ENCODE measurements around the gene TXNRD2.
A peak's percentile ranks its signal among the peaks of the same experiment; 100 is the strongest.
"Not testable (repeated sequence)": the region's sequence is repeated elsewhere in the genome, so short reads cannot be mapped to it uniquely, and the experiment has no call there.

Gene TXNRD2

DNA sequence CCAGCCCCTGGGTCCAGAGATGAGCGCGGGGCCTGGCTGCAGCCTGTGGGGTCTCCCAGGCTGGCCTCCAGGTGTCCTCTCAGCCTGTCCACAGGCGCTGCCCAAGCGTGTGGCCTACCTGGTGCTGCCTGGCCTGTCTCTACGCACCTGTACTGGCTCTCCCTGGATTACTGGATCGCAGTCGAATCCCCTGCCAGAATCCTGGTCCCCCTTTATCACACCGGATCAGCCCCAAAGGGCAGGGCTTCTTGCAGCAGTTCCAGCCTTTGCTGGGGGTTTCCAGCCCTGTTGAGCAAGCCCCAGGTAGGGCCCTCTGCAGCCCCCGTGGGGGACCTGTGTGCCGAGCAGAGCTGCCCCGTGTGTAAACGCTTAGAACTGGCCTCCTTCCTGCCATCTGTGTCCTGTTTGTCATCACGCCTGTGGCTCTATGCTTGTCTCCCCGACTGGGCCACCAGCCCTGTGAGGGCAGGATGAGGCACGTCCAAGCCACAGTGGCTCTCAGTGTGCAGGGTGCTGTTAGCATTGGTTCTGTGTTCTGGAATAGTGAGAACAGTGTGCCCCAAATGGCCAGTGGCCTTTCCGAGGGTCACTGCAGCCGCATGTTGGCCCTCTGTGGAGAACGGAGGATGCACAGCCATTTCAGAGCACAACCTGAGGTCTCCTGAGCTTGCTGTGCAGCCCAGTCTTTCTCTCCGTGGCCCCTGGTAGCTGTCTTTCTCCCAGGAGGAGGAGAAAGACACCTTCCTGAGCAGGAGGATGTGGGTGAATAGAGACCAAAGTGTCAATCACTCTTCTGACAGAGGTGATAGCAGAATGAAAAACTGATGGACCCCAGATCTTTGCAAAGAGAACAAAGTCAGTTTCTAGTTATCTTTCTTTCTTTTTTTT, 13.9 kb upstream of the TXNRD2 start:
- FAIRE-seq (no peak), DNase-seq (ENCODE audit: insufficient read length) (peak; percentile 10)
- no peak for TF ChIP-seq POLR2AphosphoS5 (IDR thresholded peaks at IDR 0.05; ENCODE audit: low read depth, low read length)
- no peak for TF ChIP-seq TAF1 (IDR thresholded peaks at IDR 0.05; ENCODE audit: borderline replicate concordance, low read depth, low read length)
- TF ChIP-seq POLR2A (IDR thresholded peaks at IDR 0.05; ENCODE audit: low read depth, low read length), result no peak

- DNase-seq (ENCODE audit: insufficient read length) (no peak), FAIRE-seq (no peak)
- TF ChIP-seq TAF1 (IDR thresholded peaks at IDR 0.05; ENCODE audit: borderline replicate concordance, low read depth, low read length) (no peak), POLR2A (IDR thresholded peaks at IDR 0.05; ENCODE audit: low read depth, low read length) (no peak), POLR2AphosphoS5 (IDR thresholded peaks at IDR 0.05; ENCODE audit: low read depth, low read length) (no peak)
These were observed 9.7 kb upstream of the TXNRD2 start for GRCh38 chr22:19951346-19951745.

GRCh38 chr22:19948057-19948760, 6.6 kb upstream of the TXNRD2 start:
- TF ChIP-seq POLR2A (IDR thresholded peaks at IDR 0.05; ENCODE audit: low read depth, low read length) (no peak), TAF1 (IDR thresholded peaks at IDR 0.05; ENCODE audit: borderline replicate concordance, low read depth, low read length) (no peak), POLR2AphosphoS5 (IDR thresholded peaks at IDR 0.05; ENCODE audit: low read depth, low read length) (no peak)
- FAIRE-seq, result no peak
- no peak for DNase-seq (ENCODE audit: insufficient read length)

- no peak for DNase-seq (ENCODE audit: insufficient read length)
- no peak for FAIRE-seq
- TF ChIP-seq POLR2A (IDR thresholded peaks at IDR 0.05; ENCODE audit: low read depth, low read length), result no peak
- no peak for TF ChIP-seq POLR2AphosphoS5 (IDR thresholded peaks at IDR 0.05; ENCODE audit: low read depth, low read length)
- no peak for TF ChIP-seq TAF1 (IDR thresholded peaks at IDR 0.05; ENCODE audit: borderline replicate concordance, low read depth, low read length)
These were observed 1.7 kb upstream of the TXNRD2 start for GRCh38 chr22:19943082-19944026.

- FAIRE-seq (no peak), DNase-seq (ENCODE audit: insufficient read length) (no peak)
- no peak for TF ChIP-seq POLR2AphosphoS5 (IDR thresholded peaks at IDR 0.05; ENCODE audit: low read depth, low read length)
- TF ChIP-seq TAF1 (IDR thresholded peaks at IDR 0.05; ENCODE audit: borderline replicate concordance, low read depth, low read length), result 0 out of 2 replicates have a peak, but pooled peaks have one; percentile 8
These were observed 801 bp upstream of the TXNRD2 start for GRCh38 chr22:19942157-19943081.

- no peak for FAIRE-seq
- TF ChIP-seq TAF1 (IDR thresholded peaks at IDR 0.05; ENCODE audit: borderline replicate concordance, low read depth, low read length) (no peak), POLR2A (IDR thresholded peaks at IDR 0.05; ENCODE audit: low read depth, low read length) (no peak), POLR2AphosphoS5 (IDR thresholded peaks at IDR 0.05; ENCODE audit: low read depth, low read length) (peak; percentile 11; the same call in 1 of the 2 replicates)
- no peak for DNase-seq (ENCODE audit: insufficient read length)
These were observed 868 bp downstream of the TXNRD2 start for GRCh38 chr22:19940536-19941364.

GRCh38 chr22:19937616-19938473, 3.8 kb downstream of the TXNRD2 start:
- FAIRE-seq, result no peak
- DNase-seq (ENCODE audit: insufficient read length), result no peak
- TF ChIP-seq POLR2AphosphoS5 (IDR thresholded peaks at IDR 0.05; ENCODE audit: low read depth, low read length) (no peak), TAF1 (IDR thresholded peaks at IDR 0.05; ENCODE audit: borderline replicate concordance, low read depth, low read length) (no peak), POLR2A (IDR thresholded peaks at IDR 0.05; ENCODE audit: low read depth, low read length) (no peak)

DNA sequence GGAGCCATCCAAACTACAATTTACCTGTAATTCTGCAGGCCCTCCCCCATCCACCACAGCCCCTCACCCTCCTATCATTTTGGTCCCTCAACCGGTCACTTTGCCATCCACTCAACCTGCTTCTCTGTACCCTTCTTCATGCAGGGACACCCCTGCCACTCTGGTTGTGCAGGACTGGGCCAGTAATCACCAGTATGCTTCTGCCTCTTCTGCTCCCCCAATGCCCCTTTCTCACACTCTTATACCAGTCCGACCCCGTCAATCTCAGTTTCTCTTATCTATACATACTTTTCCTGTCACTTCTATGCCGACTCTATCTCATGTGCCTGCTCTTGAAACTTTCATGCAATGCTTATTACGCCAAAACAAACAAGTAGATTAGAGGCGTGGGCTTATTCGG, 5.1 kb downstream of the TXNRD2 start:
- TF ChIP-seq POLR2A (IDR thresholded peaks at IDR 0.05; ENCODE audit: low read depth, low read length), result no peak
- TF ChIP-seq POLR2AphosphoS5 (IDR thresholded peaks at IDR 0.05; ENCODE audit: low read depth, low read length), result no peak
- no peak for TF ChIP-seq TAF1 (IDR thresholded peaks at IDR 0.05; ENCODE audit: borderline replicate concordance, low read depth, low read length)
- DNase-seq (ENCODE audit: insufficient read length) (no peak), FAIRE-seq (no peak)

DNA sequence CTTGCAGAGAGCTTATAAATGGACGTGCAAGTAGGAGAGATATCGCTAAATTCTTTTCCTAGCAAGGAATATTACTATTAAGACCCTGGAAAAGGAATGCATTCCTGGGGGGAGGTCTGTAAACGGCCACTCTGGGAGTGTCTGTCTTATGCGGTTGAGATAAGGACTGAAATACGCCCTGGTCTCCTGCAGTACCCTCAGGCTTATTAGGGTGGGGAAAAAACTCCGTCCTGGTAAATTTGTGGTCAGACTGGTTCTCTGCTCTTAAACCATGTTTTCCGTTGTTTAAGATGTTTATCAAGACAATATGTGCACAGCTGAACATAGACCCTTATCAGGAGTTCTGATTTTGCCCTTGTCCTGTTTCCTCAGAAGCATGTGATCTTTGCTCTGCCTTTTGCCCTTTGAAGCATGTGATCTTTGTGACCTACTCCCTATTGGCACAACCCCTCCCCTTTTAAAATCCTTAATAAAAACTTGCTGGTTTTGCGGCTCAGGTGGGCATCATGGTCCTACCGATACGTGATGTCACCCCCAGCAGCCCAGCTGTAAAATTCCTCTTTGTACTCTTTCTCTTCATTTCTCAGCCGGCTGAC, 6.4 kb downstream of the TXNRD2 start:
- FAIRE-seq; DNase-seq (ENCODE audit: insufficient read length): not testable (repeated sequence)
